HepG2 (cell line): Measurements from ENCODE around the gene CDK10. TPM values are rescaled to one million over a fixed set of nuclear protein-coding genes. Genes with fewer than 3 reads are reported as not detected.

Source experiments
- BRD4 ChIP-seq: sonication (generic); formaldehyde crosslinking; IDR thresholded peaks from 2 replicates; pipeline ENCODE4 v1.4.0; 2020; ENCODE audit warnings: missing genetic modification reagents
- CREM ChIP-seq, 2 experiments: sonication (generic) in 1 of 2; formaldehyde crosslinking in 1 of 2; IDR thresholded peaks; 2 replicates each; pipeline versions ENCODE4 v1.4.0 to v1.6.1; 2016 to 2020; ENCODE audit warnings: antibody characterized with exemption in 1 of 2, mild to moderate bottlenecking in 1 of 2, missing genetic modification reagents in 1 of 2
- EHMT2 ChIP-seq: fragments of 200-600 bp; sonication (generic); IDR thresholded peaks from 2 replicates; pipeline ENCODE4 v1.7.0; 2017; ENCODE audit warnings: antibody characterized with exemption, low read depth, low read length, borderline replicate concordance
- GTF3A ChIP-seq: sonication (generic); formaldehyde crosslinking; conservative IDR thresholded peaks from 2 replicates; pipeline ENCODE4 v1.4.0; 2020; ENCODE audit warnings: mild to moderate bottlenecking, missing genetic modification reagents
- KMT2B ChIP-seq: IDR thresholded peaks from 2 replicates; pipeline ENCODE4 v1.6.1; 2016; ENCODE audit warnings: missing genetic modification reagents, missing compliant biosample characterization
- MAF1 ChIP-seq: sonication (generic); formaldehyde crosslinking; IDR thresholded peaks from 2 replicates; pipeline ENCODE4 v1.5.0; 2020; ENCODE audit warnings: missing genetic modification reagents, borderline replicate concordance
- MBD4 ChIP-seq: IDR thresholded peaks from 2 replicates; pipeline ENCODE4 v1.6.1; 2012; ENCODE audit warnings: low read length, inconsistent platforms, borderline replicate concordance
- MNT ChIP-seq: fragments of 450-650 bp; IDR thresholded peaks from 2 replicates; pipeline ENCODE4 v1.6.1; 2016
- NAIF1 ChIP-seq: sonication (generic); formaldehyde crosslinking; IDR thresholded peaks from 2 replicates; pipeline ENCODE4 v1.5.0; 2020; ENCODE audit warnings: mild to moderate bottlenecking, missing genetic modification reagents, borderline replicate concordance
- NFKB2 ChIP-seq: sonication (generic); formaldehyde crosslinking; IDR thresholded peaks from 2 replicates; pipeline ENCODE4 v1.4.0; 2020; ENCODE audit warnings: missing genetic modification reagents, borderline replicate concordance
- NFYB ChIP-seq: sonication (generic); formaldehyde crosslinking; IDR thresholded peaks from 2 replicates; pipeline ENCODE4 v1.4.0; 2020; ENCODE audit warnings: missing genetic modification reagents
- SYNCRIP ChIP-seq: fragments of 200-400 bp; formaldehyde crosslinking; IDR thresholded peaks from 2 replicates; pipeline ENCODE4 v1.6.1; 2018; ENCODE audit warnings: mild to moderate bottlenecking, low read depth, low read length; ENCODE audit not compliant: insufficient read depth
- ZFP82 ChIP-seq: sonication (generic); formaldehyde crosslinking; IDR thresholded peaks from 2 replicates; pipeline ENCODE4 v1.5.1; 2020; ENCODE audit warnings: mild to moderate bottlenecking, missing genetic modification reagents, borderline replicate concordance
- ZNF292 ChIP-seq: sonication (generic); formaldehyde crosslinking; IDR thresholded peaks from 2 replicates; pipeline ENCODE4 v1.8.1; 2022; ENCODE audit warnings: mild to moderate bottlenecking, low read depth, missing genetic modification reagents, borderline replicate concordance
- ZNF30 ChIP-seq: sonication (generic); formaldehyde crosslinking; IDR thresholded peaks from 2 replicates; pipeline ENCODE4 v1.5.0; 2020; ENCODE audit warnings: mild to moderate bottlenecking, missing genetic modification reagents
- ZNF343 ChIP-seq: sonication (generic); formaldehyde crosslinking; IDR thresholded peaks from 2 replicates; pipeline ENCODE4 v1.4.0; 2020; ENCODE audit warnings: mild to moderate bottlenecking, missing genetic modification reagents
- ZNF367 ChIP-seq: sonication (generic); formaldehyde crosslinking; IDR thresholded peaks from 2 replicates; pipeline ENCODE4 v1.4.0; 2020; ENCODE audit warnings: missing genetic modification reagents, borderline replicate concordance
- ZNF460 ChIP-seq: sonication (generic); formaldehyde crosslinking; IDR thresholded peaks from 2 replicates; pipeline ENCODE4 v1.5.1; 2020; ENCODE audit warnings: missing genetic modification reagents, mild to moderate bottlenecking, borderline replicate concordance
- ZNF546 ChIP-seq: sonication (generic); formaldehyde crosslinking; conservative IDR thresholded peaks from 2 replicates; pipeline ENCODE4 v1.8.1; 2023; ENCODE audit warnings: mild to moderate bottlenecking, missing genetic modification reagents
- ZNF766 ChIP-seq: sonication (generic); formaldehyde crosslinking; IDR thresholded peaks from 2 replicates; pipeline ENCODE4 v1.5.0; 2020; ENCODE audit warnings: missing genetic modification reagents, borderline replicate concordance
- ZNF782 ChIP-seq: sonication (generic); formaldehyde crosslinking; IDR thresholded peaks from 2 replicates; pipeline ENCODE4 v1.4.0; 2020; ENCODE audit warnings: missing genetic modification reagents, mild to moderate bottlenecking, borderline replicate concordance
- ZNF841 ChIP-seq: sonication (generic); formaldehyde crosslinking; IDR thresholded peaks from 2 replicates; pipeline ENCODE4 v1.8.1; 2023; ENCODE audit warnings: missing genetic modification reagents, borderline replicate concordance
- ZNF878 ChIP-seq: sonication (generic); formaldehyde crosslinking; IDR thresholded peaks from 2 replicates; pipeline ENCODE4 v1.8.1; 2023; ENCODE audit warnings: mild to moderate bottlenecking, missing genetic modification reagents, moderate library complexity
- ZSCAN20 ChIP-seq: sonication (generic); formaldehyde crosslinking; IDR thresholded peaks from 2 replicates; pipeline ENCODE4 v1.4.0; 2020; ENCODE audit warnings: missing genetic modification reagents, mild to moderate bottlenecking, borderline replicate concordance
- polyA plus RNA-seq, 8 experiments: library from polyadenylated mRNA; depleted of rRNA in 3 of 8; stranded (reverse) in 7 of 8; unstranded in 1 of 8; fragments of >200 nt; fragmentation: Illumina TruSeq in 4 of 8; extraction: Trizol in 4 of 8; gene quantifications; 2 replicates each; pipeline versions ENCODE4 v1.2.1 to v1.2.3, GENCODE V29; 2011 to 2016; ENCODE audit warnings: low read depth in 4 of 8, missing spikeins in 1 of 8, mixed read lengths in 1 of 8; ENCODE audit not compliant: insufficient read depth in 1 of 8
- total RNA-seq, 5 experiments: library from RNA; depleted of rRNA; stranded (reverse); fragments of >200 nt; fragmentation: Illumina TruSeq; extraction: Trizol; gene quantifications; 2 replicates each; pipeline ENCODE4 v1.2.3, GENCODE V29; 2016; ENCODE audit warnings: low read depth in 1 of 5
- TF ChIP-seq, protein P1 (sequence below): sonication (generic); formaldehyde crosslinking; IDR thresholded peaks from 2 replicates; pipeline ENCODE4 v1.4.0; 2020; ENCODE audit warnings: missing genetic modification reagents, mild to moderate bottlenecking, borderline replicate concordance

CDK10 gene
- total and polyA plus RNA-seq, 2 of the 13 experiments (the other 11 are each of a cell fraction or from before 2014, with no cell fraction given): 2.5 to 3.9 TPM

DNA sequence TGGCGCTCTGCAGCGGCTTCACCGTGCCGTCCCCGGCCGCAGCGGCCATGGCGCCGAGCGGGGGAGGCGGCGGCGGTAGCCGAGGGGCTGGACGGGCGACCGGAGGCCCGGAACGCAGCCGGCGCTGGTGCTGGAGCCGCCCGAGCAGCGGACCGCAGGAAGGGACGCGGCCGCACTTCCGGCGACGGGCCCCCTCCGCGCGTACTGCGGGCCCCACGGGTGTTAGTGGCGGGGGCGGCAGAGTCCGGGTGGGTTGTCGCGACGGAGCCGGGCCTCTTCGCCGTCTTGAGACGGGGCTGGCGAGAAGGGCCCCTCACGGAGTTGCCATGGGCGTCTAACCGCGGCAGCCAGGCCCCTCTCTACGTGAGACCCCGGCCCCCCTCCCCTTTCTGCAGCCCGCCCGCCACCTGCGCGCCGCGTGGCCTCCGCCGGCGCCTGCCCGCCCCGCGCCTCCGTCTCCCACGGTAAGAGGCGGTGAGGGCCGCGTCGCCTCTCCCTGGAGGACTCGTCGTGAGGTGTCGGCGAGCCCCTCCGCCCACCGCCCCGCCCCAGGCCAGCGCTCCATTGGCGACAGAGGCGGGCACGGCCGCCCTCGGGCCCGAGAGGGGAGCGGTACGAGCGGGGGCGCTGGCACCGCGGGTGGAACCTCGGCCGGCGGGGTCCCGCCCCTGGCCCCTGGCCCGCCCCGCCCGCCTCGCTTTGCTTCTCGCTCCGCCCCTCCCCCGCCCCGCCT lies 34.5 kb downstream of the CDK10 start, which contains the start of the genes VPS9D1 and ZNF276 (continued):
- TF ChIP-seq, protein P1, sequence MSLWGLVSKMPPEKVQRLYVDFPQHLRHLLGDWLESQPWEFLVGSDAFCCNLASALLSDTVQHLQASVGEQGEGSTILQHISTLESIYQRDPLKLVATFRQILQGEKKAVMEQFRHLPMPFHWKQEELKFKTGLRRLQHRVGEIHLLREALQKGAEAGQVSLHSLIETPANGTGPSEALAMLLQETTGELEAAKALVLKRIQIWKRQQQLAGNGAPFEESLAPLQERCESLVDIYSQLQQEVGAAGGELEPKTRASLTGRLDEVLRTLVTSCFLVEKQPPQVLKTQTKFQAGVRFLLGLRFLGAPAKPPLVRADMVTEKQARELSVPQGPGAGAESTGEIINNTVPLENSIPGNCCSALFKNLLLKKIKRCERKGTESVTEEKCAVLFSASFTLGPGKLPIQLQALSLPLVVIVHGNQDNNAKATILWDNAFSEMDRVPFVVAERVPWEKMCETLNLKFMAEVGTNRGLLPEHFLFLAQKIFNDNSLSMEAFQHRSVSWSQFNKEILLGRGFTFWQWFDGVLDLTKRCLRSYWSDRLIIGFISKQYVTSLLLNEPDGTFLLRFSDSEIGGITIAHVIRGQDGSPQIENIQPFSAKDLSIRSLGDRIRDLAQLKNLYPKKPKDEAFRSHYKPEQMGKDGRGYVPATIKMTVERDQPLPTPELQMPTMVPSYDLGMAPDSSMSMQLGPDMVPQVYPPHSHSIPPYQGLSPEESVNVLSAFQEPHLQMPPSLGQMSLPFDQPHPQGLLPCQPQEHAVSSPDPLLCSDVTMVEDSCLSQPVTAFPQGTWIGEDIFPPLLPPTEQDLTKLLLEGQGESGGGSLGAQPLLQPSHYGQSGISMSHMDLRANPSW (CRISPR knock-in tag): no peak
- TF ChIP-seq ZNF30 (CRISPR knock-in tag) (no peak; the same call in 1 of the 2 replicates), ZNF878 (no peak; the same call in 1 of the 2 replicates), ZSCAN20 (CRISPR knock-in tag) (peak; percentile 96; the same call in 1 of the 2 replicates), ZNF460 (CRISPR knock-in tag) (no peak), ZNF292 (no peak), ZNF343 (CRISPR knock-in tag) (peak; percentile 81; the same call in 1 of the 2 replicates), NAIF1 (no peak; the same call in 1 of the 2 replicates), SYNCRIP (no peak), ZNF546 (CRISPR knock-in tag) (peak; percentile 75; the same call in 1 of the 2 replicates), GTF3A (CRISPR knock-in tag) (peak; percentile 99), ZNF766 (CRISPR knock-in tag) (peak; percentile 86), ZNF782 (CRISPR knock-in tag) (peak; percentile 71; the same call in 1 of the 2 replicates), MAF1 (CRISPR knock-in tag) (peak; percentile 36; the same call in 1 of the 2 replicates), CREM (IDR thresholded peaks at IDR 0.05) (no peak), CREM (CRISPR knock-in tag; IDR thresholded peaks at IDR 0.05) (no peak), NFYB (CRISPR knock-in tag) (no peak), NFKB2 (CRISPR knock-in tag) (peak; percentile 74; the same call in 1 of the 2 replicates), ZFP82 (CRISPR knock-in tag) (peak; percentile 47), BRD4 (CRISPR knock-in tag) (peak; percentile 29), EHMT2 (no peak), ZNF841 (CRISPR knock-in tag) (peak; percentile 17; the same call in 1 of the 2 replicates), MBD4 (no peak), KMT2B (CRISPR knock-in tag) (peak; percentile 68), ZNF367 (CRISPR knock-in tag) (no peak), MNT (no peak; the same call in 1 of the 2 replicates)
